Neural progenitor cell (in vitro differentiated cells): ENCODE measurements around the gene HEATR5A. TPM values are rescaled to one million over a fixed set of nuclear protein-coding genes. Genes with fewer than 3 reads are reported as not detected.

Experiments used
- DNase-seq: peaks from one replicate; pipeline ENCODE4 v3.0.0-alpha.2; 2016; ENCODE audit warnings: low spot score
- H2AFZ ChIP-seq: fragments of 200-600 bp; sonication (generic); replicated peaks from 2 replicates; pipeline ENCODE4 v1.6.1; 2016; ENCODE audit warnings: antibody characterized with exemption
- H3F3A ChIP-seq: fragments of 200-600 bp; sonication (generic); 2 replicates; pipeline ENCODE4 v1.6.1; 2016; ENCODE audit warnings: antibody characterized with exemption, low read depth
- H3K27ac ChIP-seq: fragments of 200-600 bp; sonication (generic); 2 replicates; pipeline ENCODE4 v1.5.1; 2016; ENCODE audit warnings: mild to moderate bottlenecking
- H3K27me3 ChIP-seq: fragments of 200-600 bp; sonication (generic); 2 replicates; pipeline ENCODE4 v1.6.1; 2016; ENCODE audit warnings: mild to moderate bottlenecking, moderate library complexity
- H3K36me3 ChIP-seq: fragments of 200-600 bp; sonication (generic); 2 replicates; pipeline ENCODE4 v1.5.1; 2016
- H3K4me1 ChIP-seq: fragments of 200-600 bp; sonication (generic); 2 replicates; pipeline ENCODE4 v1.6.1; 2016; ENCODE audit warnings: mixed run types
- H3K4me2 ChIP-seq: fragments of 200-600 bp; sonication (generic); 2 replicates; pipeline ENCODE4 v1.6.1; 2016
- H3K4me3 ChIP-seq: fragments of 200-600 bp; sonication (generic); 2 replicates; pipeline ENCODE4 v1.5.1; 2016
- H3K79me2 ChIP-seq: fragments of 200-600 bp; sonication (generic); 2 replicates; pipeline ENCODE4 v1.6.1; 2016; ENCODE audit warnings: low read depth
- H3K9ac ChIP-seq: fragments of 200-600 bp; sonication (generic); 2 replicates; pipeline ENCODE4 v1.6.1; 2016
- H3K9me3 ChIP-seq: fragments of 200-600 bp; sonication (generic); 2 replicates; pipeline ENCODE4 v1.5.1; 2016; ENCODE audit warnings: low read depth
- H4K20me1 ChIP-seq: fragments of 200-600 bp; sonication (generic); 2 replicates; pipeline ENCODE4 v1.6.1; 2016; ENCODE audit warnings: low read depth
- H3K27ac Mint-ChIP-seq: 3 replicates; pipeline ENCODE4 v1.8.0; 2021; ENCODE audit warnings: mixed read lengths
- H3K27me3 Mint-ChIP-seq: 2 replicates; pipeline ENCODE4 v1.8.0; 2022; ENCODE audit warnings: low read depth, mild to moderate bottlenecking, inconsistent platforms, moderate library complexity, mixed read lengths; ENCODE audit not compliant: insufficient read depth
- H3K36me3 Mint-ChIP-seq: 3 replicates; pipeline ENCODE4 v1.8.0; 2021; ENCODE audit warnings: mixed read lengths
- H3K4me1 Mint-ChIP-seq: 3 replicates; pipeline ENCODE4 v1.8.0; 2021; ENCODE audit warnings: mixed read lengths
- H3K4me3 Mint-ChIP-seq: 3 replicates; pipeline ENCODE4 v1.8.0; 2021; ENCODE audit warnings: mild to moderate bottlenecking, moderate library complexity, mixed read lengths
- H3K9me3 Mint-ChIP-seq: 3 replicates; pipeline ENCODE4 v1.8.0; 2020; ENCODE audit warnings: mixed read lengths
- EZH2 ChIP-seq: fragments of 200-600 bp; sonication (generic); IDR thresholded peaks from 2 replicates; pipeline ENCODE4 v1.6.1; 2017; ENCODE audit warnings: antibody characterized with exemption, mild to moderate bottlenecking, moderate library complexity
- EZH2phosphoT487 ChIP-seq: fragments of 200-600 bp; sonication (generic); IDR thresholded peaks from 2 replicates; pipeline ENCODE4 v1.6.1; 2017; ENCODE audit warnings: antibody characterized with exemption
- total RNA-seq: library from RNA; depleted of rRNA; stranded (reverse); fragments of >200 nt; gene quantifications from 2 replicates; pipeline ENCODE4 v1.2.3, GENCODE V29; 2015; ENCODE audit warnings: low replicate concordance
- TF ChIP-seq, protein P1 (sequence below): fragments of 200-600 bp; sonication (generic); IDR thresholded peaks from 2 replicates; pipeline ENCODE4 v1.5.1; 2017; ENCODE audit warnings: antibody characterized with exemption, mild to moderate bottlenecking

HEATR5A gene
- total RNA-seq, 1 donor from 2014 or later, result 34.7 TPM

DNA sequence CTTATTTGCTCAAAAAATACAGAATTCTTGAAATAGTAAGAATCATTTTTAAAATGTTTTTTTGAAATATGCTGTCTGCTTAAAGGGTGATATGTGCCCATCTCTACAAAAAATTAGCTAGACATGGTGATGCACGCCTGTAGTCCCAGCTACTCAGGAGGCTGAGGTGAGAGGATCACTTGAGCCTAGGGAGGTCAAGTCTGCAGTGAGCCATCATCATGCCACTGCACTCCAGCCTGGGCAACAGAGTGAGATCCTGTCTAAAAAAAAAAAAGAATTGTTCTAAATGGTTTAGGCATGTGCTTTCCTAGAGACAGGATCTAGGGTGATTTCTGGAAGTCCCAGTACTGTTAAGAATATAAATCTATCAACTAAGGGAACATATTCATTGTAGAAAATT, 137.2 kb downstream of the HEATR5A start:
- H2AFZ ChIP-seq, result no peak overlapping the region
- no peaks in the 10 kb centered on the region for H3K36me3 ChIP-seq
- H3K9ac ChIP-seq, result no peak overlapping the region
- peaks cover 8% of the 10 kb centered on the region for H3K9me3 ChIP-seq
- no peak overlapping the region for H3K27ac Mint-ChIP-seq
- H3K36me3 Mint-ChIP-seq, result no peaks in the 10 kb centered on the region
- no peaks in the 10 kb centered on the region for H3K27me3 ChIP-seq
- H3K4me1 Mint-ChIP-seq, result peaks cover 3% of the 10 kb centered on the region
- H3K4me3 Mint-ChIP-seq, result no peak overlapping the region
- no peaks in the 10 kb centered on the region for H3F3A ChIP-seq
- peaks cover 20% of the 10 kb centered on the region for H3K9me3 Mint-ChIP-seq
- no peaks in the 10 kb centered on the region for H3K4me1 ChIP-seq
- DNase-seq, result no peak
- H3K4me2 ChIP-seq, result no peak overlapping the region
- H3K4me3 ChIP-seq, result no peak overlapping the region
- peaks cover 6% of the 10 kb centered on the region for H3K27me3 Mint-ChIP-seq
- no peaks in the 10 kb centered on the region for H4K20me1 ChIP-seq
- no peak overlapping the region for H3K27ac ChIP-seq
- no peak for TF ChIP-seq EZH2
- TF ChIP-seq, protein P1, sequence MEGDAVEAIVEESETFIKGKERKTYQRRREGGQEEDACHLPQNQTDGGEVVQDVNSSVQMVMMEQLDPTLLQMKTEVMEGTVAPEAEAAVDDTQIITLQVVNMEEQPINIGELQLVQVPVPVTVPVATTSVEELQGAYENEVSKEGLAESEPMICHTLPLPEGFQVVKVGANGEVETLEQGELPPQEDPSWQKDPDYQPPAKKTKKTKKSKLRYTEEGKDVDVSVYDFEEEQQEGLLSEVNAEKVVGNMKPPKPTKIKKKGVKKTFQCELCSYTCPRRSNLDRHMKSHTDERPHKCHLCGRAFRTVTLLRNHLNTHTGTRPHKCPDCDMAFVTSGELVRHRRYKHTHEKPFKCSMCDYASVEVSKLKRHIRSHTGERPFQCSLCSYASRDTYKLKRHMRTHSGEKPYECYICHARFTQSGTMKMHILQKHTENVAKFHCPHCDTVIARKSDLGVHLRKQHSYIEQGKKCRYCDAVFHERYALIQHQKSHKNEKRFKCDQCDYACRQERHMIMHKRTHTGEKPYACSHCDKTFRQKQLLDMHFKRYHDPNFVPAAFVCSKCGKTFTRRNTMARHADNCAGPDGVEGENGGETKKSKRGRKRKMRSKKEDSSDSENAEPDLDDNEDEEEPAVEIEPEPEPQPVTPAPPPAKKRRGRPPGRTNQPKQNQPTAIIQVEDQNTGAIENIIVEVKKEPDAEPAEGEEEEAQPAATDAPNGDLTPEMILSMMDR, result no peak
- no peak for TF ChIP-seq EZH2phosphoT487
- no peaks in the 10 kb centered on the region for H3K79me2 ChIP-seq

DNA sequence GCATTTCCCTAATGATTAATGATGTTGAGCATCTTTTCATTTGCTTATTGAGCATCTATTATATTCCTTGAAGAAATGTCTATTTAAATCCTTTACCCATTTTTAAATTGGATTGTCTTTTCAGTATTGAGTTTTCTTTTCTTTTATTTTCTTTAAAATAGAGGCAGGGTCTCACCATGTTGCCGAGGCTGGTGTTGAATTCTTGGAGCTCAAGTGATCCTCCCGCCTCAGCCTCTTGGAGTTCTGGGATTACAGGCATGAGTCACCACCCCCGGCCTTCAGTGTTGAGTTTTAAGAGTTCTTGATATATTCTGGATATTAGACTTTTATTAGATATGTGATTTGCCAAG, 139.5 kb downstream of the HEATR5A start:
- no peak for DNase-seq
- no peaks in the 10 kb centered on the region for H3K27me3 ChIP-seq

DNA sequence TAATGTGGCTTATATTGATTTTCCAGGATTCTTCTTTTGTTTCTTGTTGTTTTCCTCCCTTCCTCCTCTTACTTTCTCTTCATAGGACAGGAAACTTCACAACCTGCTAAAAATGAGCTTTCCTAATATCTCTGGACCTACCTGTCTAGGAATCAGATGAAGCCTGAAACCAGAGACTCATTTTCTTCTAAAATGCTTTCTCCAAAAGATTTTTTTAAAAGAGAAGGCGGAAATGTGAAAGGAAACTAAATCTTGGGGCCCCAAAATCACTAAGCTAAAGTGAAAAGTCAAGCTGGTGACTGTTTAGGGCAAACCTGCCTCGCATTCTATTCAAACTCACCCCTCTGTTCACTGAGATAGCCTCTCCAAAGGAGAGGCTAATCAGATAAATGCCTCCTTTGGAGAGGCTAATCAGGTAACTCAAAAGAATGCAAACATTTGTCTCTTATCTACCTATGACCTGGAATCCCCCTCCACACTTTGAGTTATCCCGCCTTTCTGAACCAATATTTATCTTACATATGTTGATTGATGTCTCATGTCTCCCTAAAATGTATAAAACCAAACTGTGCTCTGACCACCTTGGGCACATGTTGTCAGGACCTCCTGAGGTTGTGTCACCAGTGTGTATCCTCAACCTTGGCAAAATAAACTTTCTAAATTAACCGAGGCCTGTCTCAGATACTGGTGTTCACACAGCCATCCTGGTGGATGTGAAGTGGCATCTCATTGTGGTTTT, 140.0 kb downstream of the HEATR5A start:
- TF ChIP-seq EZH2, result no peak
- DNase-seq, result no peak
- Mint-ChIP-seq H3K9me3 (peaks cover 39% of the 10 kb centered on the region), H3K27ac (no peak overlapping the region), H3K27me3 (peaks cover 3% of the 10 kb centered on the region), H3K4me1 (no peaks in the 10 kb centered on the region), H3K4me3 (no peak overlapping the region), H3K36me3 (no peaks in the 10 kb centered on the region)
- Histone ChIP-seq H3K36me3 (no peaks in the 10 kb centered on the region), H3K4me2 (no peak overlapping the region), H3F3A (no peaks in the 10 kb centered on the region), H3K4me3 (no peak overlapping the region), H3K4me1 (no peaks in the 10 kb centered on the region), H4K20me1 (no peaks in the 10 kb centered on the region), H3K27me3 (no peaks in the 10 kb centered on the region), H3K27ac (no peak overlapping the region), H2AFZ (no peak overlapping the region), H3K9me3 (peaks cover 18% of the 10 kb centered on the region), H3K9ac (no peak overlapping the region), H3K79me2 (no peaks in the 10 kb centered on the region)

More for the DNA sequence above, 139.5 kb downstream of the HEATR5A start:
- Mint-ChIP-seq H3K36me3 (no peaks in the 10 kb centered on the region), H3K9me3 (peaks cover 35% of the 10 kb centered on the region), H3K27me3 (peaks cover 3% of the 10 kb centered on the region), H3K4me1 (no peaks in the 10 kb centered on the region), H3K4me3 (no peak overlapping the region), H3K27ac (no peak overlapping the region)
- H3K79me2 ChIP-seq, result no peaks in the 10 kb centered on the region
- no peak overlapping the region for H3K4me3 ChIP-seq
- no peaks in the 10 kb centered on the region for H3K4me1 ChIP-seq
- no peak overlapping the region for H3K4me2 ChIP-seq
- H3K9ac ChIP-seq, result no peak overlapping the region
- H3K36me3 ChIP-seq, result no peaks in the 10 kb centered on the region
- no peak overlapping the region for H3K27ac ChIP-seq
- peaks cover 14% of the 10 kb centered on the region for H3K9me3 ChIP-seq
- H2AFZ ChIP-seq, result no peak overlapping the region
- H4K20me1 ChIP-seq, result no peaks in the 10 kb centered on the region
- no peak for TF ChIP-seq EZH2
- no peak for TF ChIP-seq EZH2phosphoT487
- TF ChIP-seq, protein P1, result no peak
- H3F3A ChIP-seq, result no peaks in the 10 kb centered on the region

DNA sequence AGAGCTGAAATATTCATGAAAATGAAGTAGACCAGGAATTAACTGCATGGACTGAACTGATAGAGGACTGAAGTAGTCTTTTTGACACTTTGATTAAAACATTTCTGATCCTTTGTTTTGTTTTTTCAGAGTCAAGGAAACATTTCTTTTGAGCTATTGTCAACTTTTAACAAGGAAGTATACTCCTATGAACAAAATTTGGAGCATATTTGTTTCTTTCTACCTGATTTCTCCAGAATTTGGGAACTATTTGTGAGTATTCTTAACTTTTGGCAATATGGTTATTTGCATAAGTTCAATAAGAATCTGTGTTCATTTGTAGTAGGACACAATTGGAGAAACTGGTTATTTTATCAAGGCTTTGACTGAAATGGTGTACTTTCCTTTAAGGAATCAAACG, 141.5 kb downstream of the HEATR5A start:
- H3K4me1 Mint-ChIP-seq, result no peaks in the 10 kb centered on the region
- TF ChIP-seq, protein P1, result no peak
- no peak for TF ChIP-seq EZH2phosphoT487
- no peak for TF ChIP-seq EZH2
- no peaks in the 10 kb centered on the region for H3F3A ChIP-seq
- no peak overlapping the region for H3K4me2 ChIP-seq
- no peak overlapping the region for H3K4me3 Mint-ChIP-seq
- peaks cover 2% of the 10 kb centered on the region for H3K36me3 Mint-ChIP-seq
- no peaks in the 10 kb centered on the region for H3K27me3 ChIP-seq
- no peaks in the 10 kb centered on the region for H3K4me1 ChIP-seq
- no peaks in the 10 kb centered on the region for H4K20me1 ChIP-seq
- H3K27ac ChIP-seq, result no peak overlapping the region
- H3K79me2 ChIP-seq, result no peaks in the 10 kb centered on the region
- peaks cover 45% of the 10 kb centered on the region for H3K9me3 Mint-ChIP-seq
- peaks cover 2% of the 10 kb centered on the region for H3K27me3 Mint-ChIP-seq
- H3K9me3 ChIP-seq, result peaks cover 21% of the 10 kb centered on the region
- no peak for DNase-seq
- no peak overlapping the region for H3K27ac Mint-ChIP-seq
- no peak overlapping the region for H3K9ac ChIP-seq
- no peak overlapping the region for H3K4me3 ChIP-seq
- no peaks in the 10 kb centered on the region for H3K36me3 ChIP-seq
- no peak overlapping the region for H2AFZ ChIP-seq
